Activated CD4-positive, alpha-beta memory T cell treated with anti-CD3 and anti-CD28 coated beads for 36 hours (primary cell): ENCODE results near the gene JARID2. TPM values are rescaled to one million over a fixed set of nuclear protein-coding genes. Genes with fewer than 3 reads are reported as not detected.

ENCODE experiments used
- CTCF ChIA-PET: fragments of 350-600 bp; sonication (Branson Sonifier 250); formaldehyde crosslinking; loops from one replicate; lab custom pipeline; 2021; ENCODE audit warnings: antibody characterized with exemption, inconsistent platforms; lab: Charles Lee
- POLR2A ChIA-PET: fragments of 350-600 bp; sonication (Branson Sonifier 250); formaldehyde crosslinking; loops from one replicate; lab custom pipeline; 2021; ENCODE audit warnings: antibody characterized with exemption; lab: Charles Lee
- DNase-seq: peaks from one replicate; pipeline ENCODE4 v3.0.0-alpha.2; 2020
- H3K27ac Mint-ChIP-seq: one replicate; pipeline ENCODE4 v1.8.0; 2021; ENCODE audit warnings: mixed read lengths
- H3K27me3 Mint-ChIP-seq: one replicate; pipeline ENCODE4 v1.8.0; 2021; ENCODE audit warnings: mixed read lengths
- H3K36me3 Mint-ChIP-seq: one replicate; pipeline ENCODE4 v1.8.0; 2021; ENCODE audit warnings: mixed read lengths
- H3K4me1 Mint-ChIP-seq: one replicate; pipeline ENCODE4 v1.8.0; 2021; ENCODE audit warnings: low read depth, mixed read lengths
- H3K4me3 Mint-ChIP-seq: one replicate; pipeline ENCODE4 v1.8.0; 2021; ENCODE audit warnings: mild to moderate bottlenecking, mixed read lengths
- H3K9me3 Mint-ChIP-seq: one replicate; pipeline ENCODE4 v1.8.0; 2021; ENCODE audit warnings: mixed read lengths
- intact Hi-C: fragments of 100-400 bp; cut with micrococcal nuclease; formaldehyde crosslinking; loops from one replicate; pipeline ENCODE4 v1.15.1; 2023
- total RNA-seq, 2 experiments: library from RNA; stranded (reverse); gene quantifications; one replicate each; pipeline ENCODE4 v1.2.3, GENCODE V29; 2021

JARID2 gene
- total RNA-seq, 2 experiments from 2014 or later = 41.4 to 44.0 TPM

DNA sequence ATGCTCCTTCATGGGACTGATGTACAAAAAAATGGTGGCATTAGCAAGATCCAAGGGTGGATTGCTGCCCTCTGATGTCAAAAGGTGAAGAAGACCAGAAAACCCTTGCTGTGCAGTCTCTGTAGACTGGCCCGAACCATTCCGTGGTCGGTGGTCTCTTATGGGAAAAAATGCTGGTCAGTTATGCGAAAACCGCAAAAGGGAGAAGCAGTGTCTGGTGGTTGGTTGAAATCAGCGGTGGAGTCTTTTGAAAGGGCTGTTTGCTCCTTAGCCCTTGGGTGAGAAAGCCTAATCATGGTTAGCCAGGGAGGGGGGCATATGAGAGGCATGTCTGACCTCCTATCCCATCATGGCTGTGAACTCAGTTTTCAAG lies 308.8 kb downstream of the JARID2 start:
- Mint-ChIP-seq H3K36me3 (no peaks in the 10 kb centered on the region), H3K27me3 (no peaks in the 10 kb centered on the region), H3K4me3 (no peak overlapping the region), H3K9me3 (no peaks in the 10 kb centered on the region), H3K4me1 (peaks cover 2% of the 10 kb centered on the region), H3K27ac (no peak overlapping the region)
- no peak for DNase-seq
- POLR2A ChIA-PET = no interaction called here
- CTCF ChIA-PET = no interaction called here
- intact Hi-C loops = no loop called here

- ChIA-PET CTCF (no interaction called here), POLR2A (no interaction called here)
- H3K9me3 Mint-ChIP-seq = no peaks in the 10 kb centered on the region
- no peak overlapping the region for H3K4me3 Mint-ChIP-seq
- peaks cover 2% of the 10 kb centered on the region for H3K4me1 Mint-ChIP-seq
- DNase-seq = no peak
- H3K36me3 Mint-ChIP-seq = no peaks in the 10 kb centered on the region
- H3K27ac Mint-ChIP-seq = no peak overlapping the region
- intact Hi-C loops = no loop called here
- no peaks in the 10 kb centered on the region for H3K27me3 Mint-ChIP-seq
These were observed 309.5 kb downstream of the JARID2 start for GRCh38 chr6:15555101-15556038.

DNA sequence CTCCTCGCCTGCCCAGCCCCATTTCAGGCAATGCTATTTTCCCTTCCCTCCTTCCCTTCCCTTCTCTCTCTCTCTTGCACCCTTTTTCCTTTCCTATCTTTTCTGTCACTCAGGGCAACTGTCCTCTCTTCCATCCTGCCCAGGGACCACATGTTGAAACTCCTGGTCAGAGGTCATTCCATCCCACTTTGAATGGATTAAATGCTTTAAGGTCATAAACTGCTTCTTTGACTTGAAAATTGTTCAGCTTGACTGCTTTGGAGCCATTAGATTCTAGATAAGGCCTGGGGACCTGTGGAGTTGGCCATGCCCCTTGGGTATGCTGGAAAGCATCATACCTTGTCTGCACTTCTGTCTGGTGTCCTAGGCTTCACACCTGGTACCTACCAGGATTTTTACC lies 310.8 kb downstream of the JARID2 start:
- Mint-ChIP-seq H3K27me3 (no peaks in the 10 kb centered on the region), H3K9me3 (no peaks in the 10 kb centered on the region), H3K36me3 (no peaks in the 10 kb centered on the region), H3K27ac (no peak overlapping the region), H3K4me3 (no peak overlapping the region), H3K4me1 (no peaks in the 10 kb centered on the region)
- ChIA-PET CTCF (interaction anchor here (0.5 kb wide), 1 partner anchor 95 kb away, joined by 6 read pairs; no protein-coding TSS in a partner anchor), POLR2A (interaction anchor here (0.6 kb wide), 2 partner anchors 320 to 661 kb away, joined by 3 read pairs; no protein-coding TSS in a partner anchor)
- DNase-seq = no peak
- intact Hi-C loops = no loop called here

DNA sequence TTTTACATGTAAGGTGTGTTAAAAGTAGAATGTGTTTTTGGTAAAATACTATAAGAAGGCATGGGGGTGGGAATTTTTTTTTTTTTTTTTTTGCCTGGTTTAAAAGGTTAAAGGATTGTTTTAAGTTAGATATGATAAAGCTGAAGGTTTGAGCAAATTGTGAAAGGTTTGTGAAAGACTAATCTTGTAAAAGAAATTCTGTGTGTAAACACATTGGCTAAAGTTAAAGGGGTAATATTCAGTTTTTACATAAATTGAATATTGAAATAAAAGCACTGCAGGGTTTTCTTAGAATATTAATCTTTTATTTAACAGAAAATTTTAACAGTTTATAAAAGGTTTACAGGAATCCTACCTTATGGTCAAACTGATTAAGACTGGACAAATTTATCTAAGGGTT lies 311.3 kb downstream of the JARID2 start:
- ChIA-PET CTCF (interaction anchor here (0.5 to 0.6 kb wide), 2 partner anchors 51 to 95 kb away, joined by 4 to 6 read pairs; no protein-coding TSS in a partner anchor), POLR2A (interaction anchor here (0.6 kb wide), 1 partner anchor 321 kb away, joined by 3 read pairs; no protein-coding TSS in a partner anchor)
- Mint-ChIP-seq H3K36me3 (no peaks in the 10 kb centered on the region), H3K27ac (no peak overlapping the region), H3K9me3 (no peaks in the 10 kb centered on the region), H3K4me1 (no peaks in the 10 kb centered on the region), H3K4me3 (no peak overlapping the region), H3K27me3 (no peaks in the 10 kb centered on the region)
- intact Hi-C loops = no loop called here
- DNase-seq = no peak

DNA sequence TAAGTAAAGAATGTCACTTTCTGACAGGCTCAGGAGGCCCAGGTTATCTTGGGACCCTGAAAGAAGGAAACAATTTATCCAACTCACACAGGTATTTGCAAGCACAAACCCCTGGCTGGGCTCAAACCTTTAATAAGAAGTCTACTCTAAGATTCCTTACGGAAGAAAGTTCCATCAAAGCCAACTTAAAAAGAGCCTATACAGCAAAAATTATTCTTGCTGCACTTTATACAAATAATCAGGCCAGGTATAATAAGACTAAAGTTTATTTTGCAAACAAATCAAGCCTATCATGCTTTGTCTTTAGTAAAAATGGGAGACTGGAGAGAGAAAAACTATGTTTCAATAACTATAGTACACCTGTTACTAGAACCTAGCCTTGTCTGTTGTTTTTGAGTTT lies 314.8 kb downstream of the JARID2 start:
- Mint-ChIP-seq H3K36me3 (no peaks in the 10 kb centered on the region), H3K9me3 (no peaks in the 10 kb centered on the region), H3K4me1 (no peaks in the 10 kb centered on the region), H3K27me3 (no peaks in the 10 kb centered on the region), H3K4me3 (no peak overlapping the region), H3K27ac (no peak overlapping the region)
- intact Hi-C loops = no loop called here
- DNase-seq = no peak
- ChIA-PET POLR2A (no interaction called here), CTCF (interaction anchor here (0.6 kb wide), 1 partner anchor 65 kb away, joined by 3 read pairs; no protein-coding TSS in a partner anchor)

DNA sequence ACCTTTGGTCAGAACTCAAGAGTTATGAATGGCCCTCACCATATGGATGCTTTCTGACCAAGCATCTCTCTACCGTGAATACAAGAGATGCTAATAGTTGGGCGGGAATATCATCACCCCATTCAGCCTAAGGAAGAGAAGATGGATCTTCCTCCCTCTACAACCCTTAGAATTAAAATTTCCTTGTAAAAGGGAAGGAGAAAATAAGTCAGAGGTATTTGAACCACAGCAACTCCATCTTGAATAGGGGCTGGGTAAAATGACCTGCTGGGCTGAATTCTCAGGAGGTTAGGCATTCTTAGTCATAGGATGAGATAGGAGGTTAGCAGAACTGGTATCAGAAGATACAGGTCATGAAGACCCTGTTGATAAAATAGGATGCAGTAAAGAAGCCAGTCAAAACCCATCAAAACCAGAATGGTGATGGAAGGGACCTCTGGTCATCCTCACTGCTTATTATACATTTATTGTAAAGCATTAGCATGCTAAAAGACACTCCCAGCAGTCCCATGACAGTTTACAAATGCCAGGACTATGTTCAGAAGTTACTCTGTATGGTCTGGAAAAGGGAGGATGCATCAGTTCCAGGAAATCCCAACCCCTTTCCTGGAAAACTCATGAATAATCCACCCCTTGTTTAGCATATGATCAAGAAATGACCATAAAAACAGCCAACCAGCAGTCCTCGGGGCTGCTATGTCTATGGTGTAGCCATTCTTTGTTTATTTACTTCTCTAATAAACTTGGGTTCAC lies 315.8 kb downstream of the JARID2 start:
- H3K4me3 Mint-ChIP-seq = no peak overlapping the region
- ChIA-PET POLR2A (no interaction called here), CTCF (no interaction called here)
- no peaks in the 10 kb centered on the region for H3K36me3 Mint-ChIP-seq
- intact Hi-C loops = no loop called here
- no peaks in the 10 kb centered on the region for H3K4me1 Mint-ChIP-seq
- no peak for DNase-seq
- no peaks in the 10 kb centered on the region for H3K9me3 Mint-ChIP-seq
- no peaks in the 10 kb centered on the region for H3K27me3 Mint-ChIP-seq
- no peak overlapping the region for H3K27ac Mint-ChIP-seq

- no peaks in the 10 kb centered on the region for H3K4me1 Mint-ChIP-seq
- H3K36me3 Mint-ChIP-seq = no peaks in the 10 kb centered on the region
- no peak overlapping the region for H3K27ac Mint-ChIP-seq
- no peak for DNase-seq
- no peak overlapping the region for H3K4me3 Mint-ChIP-seq
- H3K9me3 Mint-ChIP-seq = no peaks in the 10 kb centered on the region
- intact Hi-C loops = no loop called here
- no peaks in the 10 kb centered on the region for H3K27me3 Mint-ChIP-seq
- CTCF ChIA-PET = no interaction called here
- POLR2A ChIA-PET = no interaction called here
These were observed 317.1 kb downstream of the JARID2 start for GRCh38 chr6:15562977-15563376.

GRCh38 chr6:15569035-15569995 lies 323.4 kb downstream of the JARID2 start:
- no peak overlapping the region for H3K27ac Mint-ChIP-seq
- DNase-seq = no peak
- ChIA-PET POLR2A (interaction anchor here (0.8 kb wide), 1 partner anchor 17 kb away, joined by 3 read pairs; no protein-coding TSS in a partner anchor), CTCF (no interaction called here)
- H3K27me3 Mint-ChIP-seq = no peaks in the 10 kb centered on the region
- H3K9me3 Mint-ChIP-seq = no peaks in the 10 kb centered on the region
- peaks cover 7% of the 10 kb centered on the region for H3K4me1 Mint-ChIP-seq
- no peak overlapping the region for H3K4me3 Mint-ChIP-seq
- peaks cover 3% of the 10 kb centered on the region for H3K36me3 Mint-ChIP-seq
- intact Hi-C loops = no loop called here

DNA sequence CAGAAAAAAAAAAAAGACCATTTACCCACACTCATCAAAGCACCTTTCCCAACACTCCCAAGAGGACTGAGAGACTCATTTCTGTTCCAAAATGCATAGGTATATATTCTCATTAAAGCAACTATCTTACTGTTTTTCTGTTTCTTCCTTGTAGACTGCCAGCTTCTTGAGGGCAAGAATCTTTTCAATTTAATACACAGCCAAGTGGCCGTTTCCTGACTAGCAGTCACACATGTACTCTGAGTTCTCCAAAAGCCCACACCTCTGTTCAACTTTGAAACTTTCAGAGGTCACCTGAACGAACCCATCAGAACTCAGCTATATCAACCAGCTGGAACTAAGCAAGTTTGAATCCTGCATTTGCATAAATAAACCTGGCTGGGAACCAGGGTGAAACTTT lies 324.3 kb downstream of the JARID2 start:
- no peaks in the 10 kb centered on the region for H3K9me3 Mint-ChIP-seq
- H3K4me3 Mint-ChIP-seq = no peak overlapping the region
- intact Hi-C loops = no loop called here
- ChIA-PET CTCF (no interaction called here), POLR2A (interaction anchor here (0.8 kb wide), 1 partner anchor 16 kb away, joined by 3 read pairs; no protein-coding TSS in a partner anchor)
- no peaks in the 10 kb centered on the region for H3K27me3 Mint-ChIP-seq
- DNase-seq = no peak
- H3K27ac Mint-ChIP-seq = no peak overlapping the region
- peaks cover 3% of the 10 kb centered on the region for H3K36me3 Mint-ChIP-seq
- H3K4me1 Mint-ChIP-seq = peaks cover 7% of the 10 kb centered on the region
